HG03378 (cell line): ENCODE data around the gene AKNA.

Experiments used
- ATAC-seq: cut with Tn5 transposase; IDR thresholded peaks from one replicate; pipeline ENCODE4 v1.9.1; 2021; ENCODE audit warnings: mild to moderate bottlenecking, moderate library complexity; ENCODE audit not compliant: unreplicated experiment

The AKNA gene

GRCh38 chr9:114290561-114290986 lies 97.2 kb downstream of the AKNA start:
- no peak for ATAC-seq

GRCh38 chr9:114289571-114290481 lies 98.0 kb downstream of the AKNA start:
- no peak for ATAC-seq

GRCh38 chr9:114289106-114289505 lies 98.7 kb downstream of the AKNA start:
- ATAC-seq = no peak

- ATAC-seq = no peak
These were observed 99.3 kb downstream of the AKNA start for GRCh38 chr9:114288193-114289091.

GRCh38 chr9:114287763-114288192 lies 100.0 kb downstream of the AKNA start:
- no peak for ATAC-seq

- no peak for ATAC-seq
These were observed 100.6 kb downstream of the AKNA start for GRCh38 chr9:114287001-114287762.

- no peak for ATAC-seq
These were observed 101.6 kb downstream of the AKNA start for GRCh38 chr9:114286146-114286679.

- ATAC-seq = no peak
These were observed 102.5 kb downstream of the AKNA start for GRCh38 chr9:114285166-114285867.

GRCh38 chr9:114284316-114285060 lies 103.3 kb downstream of the AKNA start:
- no peak for ATAC-seq
